Vagina (tissue), 2 donors: ENCODE data around the gene TRIM3.

Source experiments
- POLR2A ChIP-seq, 2 donors: fragments of 450-650 bp; IDR thresholded peaks; one replicate each; pipeline ENCODE4 v1.6.1; 2017; ENCODE audit warnings: antibody characterized with exemption in 2 of 2, mild to moderate bottlenecking in 2 of 2, moderate library complexity in 2 of 2
- POLR2AphosphoS5 ChIP-seq, 2 donors: sonication (generic); formaldehyde crosslinking; IDR thresholded peaks; one replicate each; pipeline ENCODE4 v1.9.0; 2017; ENCODE audit warnings: antibody characterized with exemption in 2 of 2, mild to moderate bottlenecking in 2 of 2, low read depth in 1 of 2; ENCODE audit not compliant: insufficient read depth in 1 of 2
- TF ChIP-seq, protein P1 (sequence below), 3 experiments: fragments of 450-650 bp in 2 of 3; fragments of 200-600 bp in 1 of 3; sonication (generic) in 1 of 3; IDR thresholded peaks; one replicate each; pipeline ENCODE4 v1.5.1; 2017 to 2019; ENCODE audit warnings: antibody characterized with exemption in 3 of 3, mild to moderate bottlenecking in 2 of 3, moderate library complexity in 2 of 3

GRCh38 chr11:6474413-6474792, 662 bp upstream of the TRIM3 start:
- TF ChIP-seq POLR2A (IDR thresholded peaks at IDR 0.05) (no peak), POLR2AphosphoS5 (IDR thresholded peaks at IDR 0.05; ENCODE audit: insufficient read depth in 1 of 2, low read depth in 1 of 2) (no peak)
- TF ChIP-seq, protein P1, sequence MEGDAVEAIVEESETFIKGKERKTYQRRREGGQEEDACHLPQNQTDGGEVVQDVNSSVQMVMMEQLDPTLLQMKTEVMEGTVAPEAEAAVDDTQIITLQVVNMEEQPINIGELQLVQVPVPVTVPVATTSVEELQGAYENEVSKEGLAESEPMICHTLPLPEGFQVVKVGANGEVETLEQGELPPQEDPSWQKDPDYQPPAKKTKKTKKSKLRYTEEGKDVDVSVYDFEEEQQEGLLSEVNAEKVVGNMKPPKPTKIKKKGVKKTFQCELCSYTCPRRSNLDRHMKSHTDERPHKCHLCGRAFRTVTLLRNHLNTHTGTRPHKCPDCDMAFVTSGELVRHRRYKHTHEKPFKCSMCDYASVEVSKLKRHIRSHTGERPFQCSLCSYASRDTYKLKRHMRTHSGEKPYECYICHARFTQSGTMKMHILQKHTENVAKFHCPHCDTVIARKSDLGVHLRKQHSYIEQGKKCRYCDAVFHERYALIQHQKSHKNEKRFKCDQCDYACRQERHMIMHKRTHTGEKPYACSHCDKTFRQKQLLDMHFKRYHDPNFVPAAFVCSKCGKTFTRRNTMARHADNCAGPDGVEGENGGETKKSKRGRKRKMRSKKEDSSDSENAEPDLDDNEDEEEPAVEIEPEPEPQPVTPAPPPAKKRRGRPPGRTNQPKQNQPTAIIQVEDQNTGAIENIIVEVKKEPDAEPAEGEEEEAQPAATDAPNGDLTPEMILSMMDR (IDR thresholded peaks at IDR 0.05), result no peak
